ENCODE data around the gene CHRM1. TPM values are rescaled to one million over a fixed set of nuclear protein-coding genes. Genes with fewer than 3 reads are reported as not detected.

Gene CHRM1
- total and polyA plus RNA-seq, 5 donors from 2014 or later = not detected

DNA sequence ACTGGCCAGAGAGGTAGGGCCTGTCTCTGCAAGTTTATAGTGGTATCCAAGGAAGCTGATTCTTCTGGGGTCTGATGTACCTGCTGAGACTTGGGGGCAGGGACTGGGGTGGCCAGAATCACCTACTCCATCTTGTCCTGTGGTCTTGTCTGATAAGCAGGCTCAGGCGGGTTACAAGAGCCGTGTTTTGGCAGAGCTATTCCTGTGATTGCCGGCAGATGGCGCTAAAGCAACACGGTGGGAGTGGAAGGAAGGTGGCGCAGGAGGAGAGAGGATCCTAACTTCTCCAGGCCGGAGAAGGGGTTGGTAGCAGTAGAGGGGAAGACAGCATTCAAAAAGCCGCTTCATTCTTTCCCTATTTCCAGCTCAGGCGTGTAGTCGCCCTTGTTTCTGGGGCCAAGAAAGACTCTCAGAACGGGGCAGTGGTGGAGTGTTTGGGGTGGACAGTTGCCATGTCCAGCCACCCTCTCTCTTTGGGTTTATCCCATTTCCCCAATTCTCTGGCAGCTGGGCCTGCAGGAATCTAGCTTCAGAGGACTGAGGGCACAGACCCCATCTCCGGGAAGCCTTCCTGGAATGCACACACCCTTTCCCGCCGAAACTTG lies 15.1 kb downstream of the CHRM1 start:
- peak overlapping the region in 1 of 3 donors; percentile 0 for H3K27ac Mint-ChIP-seq
- no peaks in the 10 kb centered on the region for H3K9me3 Mint-ChIP-seq
- H3K27me3 Mint-ChIP-seq = peaks cover 30% of the 10 kb centered on the region

DNA sequence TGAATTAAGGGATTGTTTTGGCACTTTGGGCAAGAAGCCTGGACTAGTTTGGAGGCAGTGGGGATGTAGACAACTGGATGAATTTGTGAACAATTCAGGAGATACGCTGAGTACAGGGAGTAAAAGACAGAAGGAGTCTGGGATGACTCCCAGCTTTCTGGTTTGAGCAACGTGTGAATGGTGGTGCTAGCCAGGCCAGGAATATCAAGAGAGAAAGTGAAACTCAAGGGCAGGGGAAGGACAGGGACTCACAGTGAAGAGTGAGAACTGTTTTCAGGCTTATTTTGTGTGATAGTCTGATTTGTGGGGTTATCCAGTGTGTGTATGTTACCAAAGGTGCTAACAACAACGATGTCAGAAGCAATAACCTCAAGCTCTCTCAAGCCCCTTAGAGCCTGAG lies 15.9 kb downstream of the CHRM1 start:
- H3K4me3 ChIP-seq (ENCODE audit: low read depth, low read length) = no peak overlapping the region
- no peak for DNase-seq
- H3K4me3 Mint-ChIP-seq = no peak overlapping the region
- peak overlapping the region in 1 of 3 donors; percentile 51 for H3K27ac Mint-ChIP-seq
- no peaks in the 10 kb centered on the region for H3K4me1 ChIP-seq (ENCODE audit: control insufficient read depth, insufficient read depth, low read length, poor library complexity, severe bottlenecking)
- H3K9me3 Mint-ChIP-seq = no peaks in the 10 kb centered on the region
- no peaks in the 10 kb centered on the region for H3K9me3 ChIP-seq (ENCODE audit: control insufficient read depth in 2 of 2, low read length in 2 of 2)
- no peaks in the 10 kb centered on the region for H3K36me3 ChIP-seq (ENCODE audit: control insufficient read depth, insufficient read depth, low read length)
- no peaks in the 10 kb centered on the region for H3K36me3 Mint-ChIP-seq
- ATAC-seq (ENCODE audit: low read depth in 2 of 2) = no peak
- no peak overlapping the region for H3K27ac ChIP-seq (ENCODE audit: insufficient read depth, low read length, poor library complexity, severe bottlenecking)
- H3K4me1 Mint-ChIP-seq = peaks cover 0 to 10% (median 6%) of the 10 kb centered on the region in 4 donors
- peaks cover 5% of the 10 kb centered on the region for H3K27me3 ChIP-seq (ENCODE audit: control insufficient read depth, insufficient read depth, low read length)
- H3K27me3 Mint-ChIP-seq = peaks cover 35% of the 10 kb centered on the region

More for the DNA sequence above, 15.1 kb downstream of the CHRM1 start:
- no peaks in the 10 kb centered on the region for H3K9me3 ChIP-seq (ENCODE audit: control insufficient read depth in 2 of 2, low read length in 2 of 2)
- ATAC-seq (ENCODE audit: low read depth in 2 of 2) = peak; percentile 56 to 72
- H3K36me3 ChIP-seq (ENCODE audit: control insufficient read depth, insufficient read depth, low read length) = no peaks in the 10 kb centered on the region
- H3K27me3 ChIP-seq (ENCODE audit: control insufficient read depth, insufficient read depth, low read length) = peaks cover 5% of the 10 kb centered on the region
- no peak overlapping the region for H3K27ac ChIP-seq (ENCODE audit: insufficient read depth, low read length, poor library complexity, severe bottlenecking)
- no peaks in the 10 kb centered on the region for H3K4me1 ChIP-seq (ENCODE audit: control insufficient read depth, insufficient read depth, low read length, poor library complexity, severe bottlenecking)
- DNase-seq = peak; percentile 65 to 80 (median 68)
- Mint-ChIP-seq H3K36me3 (no peaks in the 10 kb centered on the region), H3K4me3 (no peak overlapping the region), H3K4me1 (peaks cover 0 to 9% (median 6%) of the 10 kb centered on the region in 4 donors)
- no peak overlapping the region for H3K4me3 ChIP-seq (ENCODE audit: low read depth, low read length)

DNA sequence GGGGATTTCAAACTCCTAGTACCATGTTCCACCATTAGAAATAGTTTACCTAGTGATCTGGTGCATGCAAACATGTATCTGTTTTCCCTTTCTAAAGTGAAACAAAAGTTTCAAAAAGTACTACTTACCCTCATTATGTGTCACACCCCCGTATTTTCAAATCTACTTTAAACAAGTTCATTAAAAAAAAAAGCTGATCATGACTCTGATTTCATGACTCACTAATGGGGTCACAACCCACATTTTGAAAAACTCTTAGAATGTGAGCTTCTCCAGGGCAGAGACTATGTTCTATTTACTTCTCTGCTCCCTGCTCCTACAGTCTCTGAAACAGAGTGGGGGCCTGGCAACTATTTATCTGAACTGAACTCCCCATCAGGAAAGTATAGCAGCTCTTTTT lies 18.2 kb downstream of the CHRM1 start:
- Histone ChIP-seq H3K27ac (ENCODE audit: insufficient read depth, low read length, poor library complexity, severe bottlenecking) (no peak overlapping the region), H3K27me3 (ENCODE audit: control insufficient read depth, insufficient read depth, low read length) (peaks cover 5% of the 10 kb centered on the region), H3K4me3 (ENCODE audit: low read depth, low read length) (no peak overlapping the region), H3K36me3 (ENCODE audit: control insufficient read depth, insufficient read depth, low read length) (no peaks in the 10 kb centered on the region), H3K4me1 (ENCODE audit: control insufficient read depth, insufficient read depth, low read length, poor library complexity, severe bottlenecking) (no peaks in the 10 kb centered on the region), H3K9me3 (ENCODE audit: control insufficient read depth in 2 of 2, low read length in 2 of 2) (no peaks in the 10 kb centered on the region)
- H3K4me3 Mint-ChIP-seq = no peak overlapping the region
- peaks cover 39% of the 10 kb centered on the region for H3K27me3 Mint-ChIP-seq
- DNase-seq = peak in 1 of 3 donors; percentile 22
- H3K9me3 Mint-ChIP-seq = no peaks in the 10 kb centered on the region
- H3K27ac Mint-ChIP-seq = no peak overlapping the region
- peaks cover 0 to 14% (median 6%) of the 10 kb centered on the region in 4 donors for H3K4me1 Mint-ChIP-seq
- H3K36me3 Mint-ChIP-seq = no peaks in the 10 kb centered on the region
- ATAC-seq (ENCODE audit: low read depth in 2 of 2) = peak in 1 of 2 donors; percentile 40

DNA sequence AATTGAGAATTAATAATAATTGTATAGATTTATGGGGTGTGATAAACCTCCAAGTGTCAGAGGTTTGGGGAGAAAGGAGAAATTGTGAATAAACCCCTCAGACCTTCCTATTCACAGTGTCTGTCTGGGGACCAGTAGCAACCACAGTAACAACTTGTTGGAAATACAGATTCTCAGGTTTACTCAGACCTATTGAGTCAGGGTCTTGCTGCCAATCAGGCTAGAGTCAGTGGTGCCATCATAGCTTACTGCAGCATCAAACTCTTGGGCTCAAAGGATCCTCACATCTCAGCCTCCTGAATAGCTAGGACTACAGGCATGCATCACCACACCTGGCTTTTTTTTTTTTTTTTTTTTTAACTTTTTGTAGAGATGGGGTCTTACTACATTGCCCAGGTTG lies 23.1 kb downstream of the CHRM1 start:
- no peak for ATAC-seq (ENCODE audit: low read depth in 2 of 2)
- H3K36me3 ChIP-seq (ENCODE audit: control insufficient read depth, insufficient read depth, low read length) = no peaks in the 10 kb centered on the region

DNA sequence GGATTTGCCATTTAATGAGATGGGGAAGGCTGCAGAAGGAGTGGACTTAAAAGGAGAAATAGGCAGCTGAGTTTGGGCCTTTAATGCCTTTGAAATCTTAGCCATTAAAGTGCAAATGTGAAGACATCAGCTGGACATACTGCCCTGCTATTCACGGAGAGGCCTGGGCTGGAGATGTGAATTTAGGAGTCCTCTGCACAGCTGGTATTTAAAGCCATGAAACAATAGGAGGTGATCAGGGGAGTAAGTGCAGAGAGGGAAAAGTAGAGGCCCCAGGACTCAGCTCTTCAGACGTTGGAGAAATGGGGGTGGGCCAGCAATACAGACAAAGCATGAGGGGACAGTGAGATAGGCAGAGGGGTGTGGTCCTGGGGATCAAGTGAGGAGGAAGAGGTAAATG lies 23.9 kb downstream of the CHRM1 start:
- Histone ChIP-seq H3K9me3 (ENCODE audit: control insufficient read depth in 2 of 2, low read length in 2 of 2) (no peaks in the 10 kb centered on the region), H3K27ac (ENCODE audit: insufficient read depth, low read length, poor library complexity, severe bottlenecking) (no peak overlapping the region), H3K36me3 (ENCODE audit: control insufficient read depth, insufficient read depth, low read length) (no peaks in the 10 kb centered on the region), H3K27me3 (ENCODE audit: control insufficient read depth, insufficient read depth, low read length) (no peaks in the 10 kb centered on the region), H3K4me1 (ENCODE audit: control insufficient read depth, insufficient read depth, low read length, poor library complexity, severe bottlenecking) (no peaks in the 10 kb centered on the region), H3K4me3 (ENCODE audit: low read depth, low read length) (no peak overlapping the region)
- peaks cover 0 to 6% (median 0%) of the 10 kb centered on the region in 4 donors for H3K4me1 Mint-ChIP-seq
- no peak for ATAC-seq (ENCODE audit: low read depth in 2 of 2)
- H3K4me3 Mint-ChIP-seq = no peak overlapping the region
- H3K36me3 Mint-ChIP-seq = no peaks in the 10 kb centered on the region
- DNase-seq = no peak
- H3K27ac Mint-ChIP-seq = no peak overlapping the region
- H3K9me3 Mint-ChIP-seq = no peaks in the 10 kb centered on the region
- H3K27me3 Mint-ChIP-seq = peaks cover 30% of the 10 kb centered on the region

More for the DNA sequence above, 23.1 kb downstream of the CHRM1 start:
- no peaks in the 10 kb centered on the region for H3K4me1 ChIP-seq (ENCODE audit: control insufficient read depth, insufficient read depth, low read length, poor library complexity, severe bottlenecking)
- no peak overlapping the region for H3K4me3 ChIP-seq (ENCODE audit: low read depth, low read length)
- no peaks in the 10 kb centered on the region for H3K27me3 ChIP-seq (ENCODE audit: control insufficient read depth, insufficient read depth, low read length)
- Mint-ChIP-seq H3K36me3 (no peaks in the 10 kb centered on the region), H3K27me3 (peaks cover 30% of the 10 kb centered on the region), H3K27ac (no peak overlapping the region), H3K9me3 (no peaks in the 10 kb centered on the region), H3K4me3 (no peak overlapping the region), H3K4me1 (peaks cover 0 to 14% (median 1%) of the 10 kb centered on the region in 4 donors)
- H3K9me3 ChIP-seq (ENCODE audit: control insufficient read depth in 2 of 2, low read length in 2 of 2) = no peaks in the 10 kb centered on the region
- no peak overlapping the region for H3K27ac ChIP-seq (ENCODE audit: insufficient read depth, low read length, poor library complexity, severe bottlenecking)
- no peak for DNase-seq

DNA sequence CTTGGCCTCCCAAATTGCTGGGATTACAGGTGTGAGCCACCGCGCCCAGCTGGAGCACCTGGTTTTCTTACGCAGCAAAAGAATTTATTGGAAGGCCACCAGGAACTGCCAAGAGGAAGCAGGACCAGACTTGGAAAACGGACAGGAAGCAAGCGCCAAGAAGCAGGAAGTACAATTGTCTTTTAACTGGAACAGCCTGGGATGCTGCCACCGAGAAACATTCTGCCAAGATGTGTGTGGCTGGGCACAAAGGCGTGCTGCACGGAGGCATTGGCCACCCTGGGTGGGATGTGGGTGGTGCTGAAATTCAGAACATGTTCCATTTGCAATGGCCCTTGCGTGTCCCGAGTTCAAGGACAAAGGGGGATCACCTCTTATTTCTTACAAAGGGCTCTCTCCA lies 25.1 kb downstream of the CHRM1 start:
- Mint-ChIP-seq H3K9me3 (no peaks in the 10 kb centered on the region), H3K27ac (no peak overlapping the region)

DNA sequence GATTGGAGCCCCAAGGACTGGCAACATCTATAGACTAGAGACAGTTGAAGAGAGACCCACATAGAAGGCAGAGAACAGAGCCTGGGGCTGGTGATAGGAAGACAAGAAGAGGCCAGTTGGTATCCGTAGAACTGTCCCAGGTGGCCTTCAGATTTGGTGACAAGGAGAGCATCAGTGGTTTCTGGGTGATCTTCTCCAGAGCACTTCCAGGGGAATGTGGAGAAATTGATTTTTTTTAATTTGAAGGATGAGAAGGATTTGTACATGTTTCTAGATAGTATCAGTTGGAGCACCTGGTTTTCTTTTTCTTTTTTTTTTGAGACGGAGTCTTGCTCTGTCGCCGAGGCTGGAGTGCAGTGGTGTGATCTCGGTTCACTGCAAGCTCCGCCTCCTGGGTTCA lies 25.7 kb downstream of the CHRM1 start:
- H3K36me3 Mint-ChIP-seq = no peaks in the 10 kb centered on the region

More for the DNA sequence above, 25.1 kb downstream of the CHRM1 start:
- Mint-ChIP-seq H3K4me3 (no peak overlapping the region), H3K27me3 (peaks cover 29% of the 10 kb centered on the region), H3K36me3 (no peaks in the 10 kb centered on the region), H3K4me1 (peaks cover 0 to 4% (median 0%) of the 10 kb centered on the region in 4 donors)
- H3K9me3 ChIP-seq (ENCODE audit: control insufficient read depth in 2 of 2, low read length in 2 of 2) = no peaks in the 10 kb centered on the region
- H3K27ac ChIP-seq (ENCODE audit: insufficient read depth, low read length, poor library complexity, severe bottlenecking) = no peak overlapping the region
- no peaks in the 10 kb centered on the region for H3K27me3 ChIP-seq (ENCODE audit: control insufficient read depth, insufficient read depth, low read length)
- no peaks in the 10 kb centered on the region for H3K36me3 ChIP-seq (ENCODE audit: control insufficient read depth, insufficient read depth, low read length)
- ATAC-seq (ENCODE audit: low read depth in 2 of 2) = no peak
- no peaks in the 10 kb centered on the region for H3K4me1 ChIP-seq (ENCODE audit: control insufficient read depth, insufficient read depth, low read length, poor library complexity, severe bottlenecking)
- H3K4me3 ChIP-seq (ENCODE audit: low read depth, low read length) = no peak overlapping the region
- DNase-seq = no peak

More for the DNA sequence above, 25.7 kb downstream of the CHRM1 start:
- no peak for ATAC-seq (ENCODE audit: low read depth in 2 of 2)
- no peak overlapping the region for H3K4me3 Mint-ChIP-seq
- DNase-seq = no peak
- Histone ChIP-seq H3K27ac (ENCODE audit: insufficient read depth, low read length, poor library complexity, severe bottlenecking) (no peak overlapping the region), H3K4me3 (ENCODE audit: low read depth, low read length) (no peak overlapping the region), H3K9me3 (ENCODE audit: control insufficient read depth in 2 of 2, low read length in 2 of 2) (no peaks in the 10 kb centered on the region), H3K36me3 (ENCODE audit: control insufficient read depth, insufficient read depth, low read length) (no peaks in the 10 kb centered on the region), H3K4me1 (ENCODE audit: control insufficient read depth, insufficient read depth, low read length, poor library complexity, severe bottlenecking) (no peaks in the 10 kb centered on the region), H3K27me3 (ENCODE audit: control insufficient read depth, insufficient read depth, low read length) (no peaks in the 10 kb centered on the region)
- H3K4me1 Mint-ChIP-seq = peaks cover 0 to 4% (median 0%) of the 10 kb centered on the region in 4 donors
- peaks cover 24% of the 10 kb centered on the region for H3K27me3 Mint-ChIP-seq
- H3K27ac Mint-ChIP-seq = no peak overlapping the region
- H3K9me3 Mint-ChIP-seq = no peaks in the 10 kb centered on the region
